ENCODE data around the gene TSPEAR. TPM values are rescaled to one million over a fixed set of nuclear protein-coding genes. Genes with fewer than 3 reads are reported as not detected.

The TSPEAR gene
- total RNA-seq, 4 donors from 2014 or later, result under 0.01 to 0.23 TPM; not detected in 2

- 61% methylated on average over 8 of the region's 8 CpGs for WGBS
- Histone ChIP-seq H3K27ac (replicated peaks in 1 of 4) (no peak overlapping the region), H3K36me3 (no peaks in the 10 kb centered on the region), H3K4me1 (peaks cover 0 to 18% (median 13%) of the 10 kb centered on the region in 4 donors), H3K27me3 (peaks cover 0 to 48% (median 26%) of the 10 kb centered on the region in 4 donors), H3K4me3 (no peak overlapping the region), H3K9me3 (no peaks in the 10 kb centered on the region)
- intact Hi-C loops (cut with DNase I), result no loop called here
- no peak for DNase-seq (ENCODE audit: extremely low spot score)
- no peak for TF ChIP-seq POLR2AphosphoS5 (IDR thresholded peaks at IDR 0.05)
- no peak for TF ChIP-seq POLR2A (IDR thresholded peaks at IDR 0.05; ENCODE audit: low read depth)
Measured at GRCh38 chr21:44714905-44715304, 3.5 kb upstream of the TSPEAR start.

DNA sequence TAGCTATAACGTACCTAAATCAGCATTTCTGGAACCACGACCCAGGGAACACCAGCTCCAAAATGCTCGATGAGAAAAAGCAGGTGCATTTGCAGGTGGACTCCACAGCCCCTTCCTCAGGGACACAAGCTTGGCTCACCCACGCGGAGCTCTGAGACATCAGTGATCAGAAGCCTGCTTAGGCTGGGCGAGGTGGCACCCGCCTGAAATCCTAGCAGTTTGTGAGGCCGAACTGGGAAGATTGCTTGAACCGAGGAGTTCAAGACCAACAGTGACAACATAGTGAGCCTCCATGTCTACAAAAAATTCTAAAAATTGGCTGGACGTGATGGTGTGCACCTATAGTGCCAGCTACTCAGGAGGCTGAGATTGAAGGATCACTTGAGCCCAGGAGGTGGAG is 2.5 kb upstream of the TSPEAR start:
- Histone ChIP-seq H3K4me3 (no peak overlapping the region), H3K36me3 (no peaks in the 10 kb centered on the region), H3K27me3 (peaks cover 0 to 57% (median 36%) of the 10 kb centered on the region in 4 donors), H3K9me3 (no peaks in the 10 kb centered on the region), H3K27ac (replicated peaks in 1 of 4) (no peak overlapping the region), H3K4me1 (peaks cover 2 to 28% (median 23%) of the 10 kb centered on the region in 4 donors)
- DNase-seq (ENCODE audit: extremely low spot score), result no peak
- intact Hi-C loops (cut with DNase I), result no loop called here
- TF ChIP-seq POLR2A (IDR thresholded peaks at IDR 0.05; ENCODE audit: low read depth), result no peak
- TF ChIP-seq POLR2AphosphoS5 (IDR thresholded peaks at IDR 0.05), result no peak
- TF ChIP-seq CTCF (IDR thresholded peaks at IDR 0.05), result no peak
- TF ChIP-seq EP300 (IDR thresholded peaks at IDR 0.05), result no peak
- 88% methylated on average over 10 of the region's 10 CpGs for WGBS

GRCh38 chr21:44713130-44713529 is 1.8 kb upstream of the TSPEAR start:
- Histone ChIP-seq H3K4me1 (peaks cover 2 to 32% (median 24%) of the 10 kb centered on the region in 4 donors), H3K27ac (replicated peaks in 1 of 4) (no peak overlapping the region), H3K9me3 (no peaks in the 10 kb centered on the region), H3K27me3 (peaks cover 4 to 64% (median 42%) of the 10 kb centered on the region in 4 donors), H3K4me3 (no peak overlapping the region), H3K36me3 (no peaks in the 10 kb centered on the region)
- TF ChIP-seq EP300 (IDR thresholded peaks at IDR 0.05), result no peak
- no peak for TF ChIP-seq CTCF (IDR thresholded peaks at IDR 0.05)
- TF ChIP-seq POLR2AphosphoS5 (IDR thresholded peaks at IDR 0.05), result no peak
- no peak for TF ChIP-seq POLR2A (IDR thresholded peaks at IDR 0.05; ENCODE audit: low read depth)
- intact Hi-C loops (cut with DNase I), result no loop called here
- no peak for DNase-seq (ENCODE audit: extremely low spot score)
- 76% methylated on average over 8 of the region's 9 CpGs for WGBS

GRCh38 chr21:44712203-44713028 is 1.0 kb upstream of the TSPEAR start:
- TF ChIP-seq CTCF (IDR thresholded peaks at IDR 0.05) (no peak), POLR2A (IDR thresholded peaks at IDR 0.05; ENCODE audit: low read depth) (no peak), POLR2AphosphoS5 (IDR thresholded peaks at IDR 0.05) (no peak), EP300 (IDR thresholded peaks at IDR 0.05) (no peak)
- H3K36me3 ChIP-seq, result no peaks in the 10 kb centered on the region
- H3K27me3 ChIP-seq, result peaks cover 5 to 71% (median 45%) of the 10 kb centered on the region in 4 donors
- peaks cover 2 to 33% (median 24%) of the 10 kb centered on the region in 4 donors for H3K4me1 ChIP-seq
- H3K27ac ChIP-seq (replicated peaks in 1 of 4), result no peak overlapping the region
- no peaks in the 10 kb centered on the region for H3K9me3 ChIP-seq
- intact Hi-C loops (cut with DNase I), result no loop called here
- H3K4me3 ChIP-seq, result no peak overlapping the region
- DNase-seq (ENCODE audit: extremely low spot score), result no peak
- WGBS, result 45% methylated on average over 14 of the region's 22 CpGs

DNA sequence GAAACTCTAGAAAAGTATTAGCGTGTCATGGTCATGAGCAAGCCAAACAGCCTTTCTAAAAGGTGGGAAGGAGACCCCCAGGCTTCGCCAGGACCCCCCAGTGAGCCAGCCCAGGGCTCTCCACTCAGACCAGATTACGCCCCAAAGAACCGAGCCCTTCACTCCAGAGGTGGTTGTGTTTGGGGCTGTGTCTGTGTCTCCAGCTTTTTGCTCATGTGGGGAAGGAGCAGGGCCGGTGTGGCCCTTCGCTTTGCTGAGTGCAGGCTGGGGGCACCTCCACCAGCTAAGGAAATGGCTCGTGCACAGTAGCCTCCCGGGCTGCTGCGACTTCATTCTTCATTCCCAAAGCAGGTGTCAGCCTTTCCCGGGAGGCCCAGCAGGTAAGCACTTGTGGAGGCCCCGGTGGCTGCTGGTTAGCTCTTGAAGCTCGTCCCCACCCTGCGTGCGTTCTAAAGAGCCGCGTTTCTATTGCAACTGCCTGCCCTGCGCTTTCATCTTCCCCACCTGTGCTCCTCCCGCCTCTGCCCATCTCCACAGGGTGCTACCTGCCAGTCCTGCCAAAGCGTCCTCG is 531 bp downstream of the TSPEAR start:
- Histone ChIP-seq H3K27ac (replicated peaks in 1 of 4) (no peak overlapping the region), H3K27me3 (peaks cover 8 to 87% (median 60%) of the 10 kb centered on the region in 4 donors), H3K9me3 (no peaks in the 10 kb centered on the region), H3K36me3 (no peaks in the 10 kb centered on the region), H3K4me3 (no peak overlapping the region), H3K4me1 (peaks cover 2 to 45% (median 24%) of the 10 kb centered on the region in 4 donors)
- intact Hi-C loops (cut with DNase I), result no loop called here
- no peak for DNase-seq (ENCODE audit: extremely low spot score)
- WGBS, result 22% methylated on average over 8 of the region's 20 CpGs
- TF ChIP-seq POLR2AphosphoS5 (IDR thresholded peaks at IDR 0.05) (no peak), EP300 (IDR thresholded peaks at IDR 0.05) (no peak), POLR2A (IDR thresholded peaks at IDR 0.05; ENCODE audit: low read depth) (no peak), CTCF (IDR thresholded peaks at IDR 0.05) (no peak)
